Upper lobe of right lung (tissue), 1 donor: Measurements from ENCODE around the gene MANBA. TPM values are rescaled to one million over a fixed set of nuclear protein-coding genes. Genes with fewer than 3 reads are reported as not detected.
"Not testable (repeated sequence)": the region's sequence is repeated elsewhere in the genome, so short reads cannot be mapped to it uniquely, and the experiment has no call there.

Experiments used
- ATAC-seq: fragments of 200-7000 bp; cut with Tn5 transposase; one replicate; pipeline ENCODE4 v1.9.1; 2020; ENCODE audit warnings: mild to moderate bottlenecking, moderate library complexity
- DNase-seq: peaks from one replicate; pipeline ENCODE4 v3.0.0-alpha.2; 2020
- H3K27ac ChIP-seq: fragments of 200-600 bp; one replicate; pipeline ENCODE4 v1.8.0; 2022
- H3K27me3 ChIP-seq: fragments of 200-600 bp; one replicate; pipeline ENCODE4 v1.8.0; 2022; ENCODE audit warnings: mild to moderate bottlenecking
- H3K36me3 ChIP-seq: fragments of 200-600 bp; one replicate; pipeline ENCODE4 v1.8.0; 2022
- H3K4me1 ChIP-seq: fragments of 200-600 bp; one replicate; pipeline ENCODE4 v1.8.0; 2022
- H3K4me3 ChIP-seq: fragments of 200-600 bp; one replicate; pipeline ENCODE4 v1.8.0; 2022; ENCODE audit warnings: mild to moderate bottlenecking
- H3K9me3 ChIP-seq: fragments of 200-600 bp; one replicate; pipeline ENCODE4 v1.8.0; 2022
- intact Hi-C: fragments of 100-400 bp; cut with DNase I; formaldehyde crosslinking; loops from one replicate; pipeline ENCODE4 v1.11.0; 2022
- total RNA-seq: library from RNA; stranded (reverse); fragmentation: NEBNext Ultra II Directional; extraction: Animal tissue kit (Norgen Biotek cat#: 25700); gene quantifications from one replicate; pipeline ENCODE4 v1.2.1, GENCODE V29; 2021
- TF ChIP-seq, protein P1 (sequence below): fragments of 200-600 bp; IDR thresholded peaks from one replicate; pipeline ENCODE4 v1.8.0; 2022; ENCODE audit warnings: antibody characterized with exemption
- donor health status: DM: no; HTN: yes; CAD: no; lungs with severe emphysema.

The MANBA gene
- total RNA-seq, 1 donor from 2014 or later, result 56.0 TPM

DNA sequence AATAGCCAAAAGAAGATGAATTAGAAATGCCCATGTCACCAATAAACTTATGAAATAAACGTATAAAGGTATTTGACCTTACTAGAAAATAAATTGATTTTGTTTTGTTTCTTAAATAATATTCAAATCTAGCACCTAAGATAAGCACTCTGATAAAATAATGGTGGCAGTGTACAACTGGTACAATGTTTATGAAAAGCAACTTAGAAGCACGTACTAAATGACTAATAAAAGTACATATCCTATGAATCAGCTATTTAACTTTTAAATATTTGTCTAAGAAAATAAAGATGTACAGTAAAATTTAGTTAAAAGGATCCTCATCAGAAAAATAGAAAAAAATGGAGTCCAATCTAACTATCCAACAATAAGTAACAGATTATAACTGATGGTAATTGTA is 6.7 kb downstream of the MANBA start:
- no peaks in the 10 kb centered on the region for H3K9me3 ChIP-seq
- intact Hi-C loops, result no loop called here
- ATAC-seq (no peak), DNase-seq (no peak)
- no peak overlapping the region for H3K4me3 ChIP-seq
- H3K36me3 ChIP-seq, result no peaks in the 10 kb centered on the region
- H3K4me1 ChIP-seq, result peaks cover 28% of the 10 kb centered on the region
- TF ChIP-seq, protein P1, sequence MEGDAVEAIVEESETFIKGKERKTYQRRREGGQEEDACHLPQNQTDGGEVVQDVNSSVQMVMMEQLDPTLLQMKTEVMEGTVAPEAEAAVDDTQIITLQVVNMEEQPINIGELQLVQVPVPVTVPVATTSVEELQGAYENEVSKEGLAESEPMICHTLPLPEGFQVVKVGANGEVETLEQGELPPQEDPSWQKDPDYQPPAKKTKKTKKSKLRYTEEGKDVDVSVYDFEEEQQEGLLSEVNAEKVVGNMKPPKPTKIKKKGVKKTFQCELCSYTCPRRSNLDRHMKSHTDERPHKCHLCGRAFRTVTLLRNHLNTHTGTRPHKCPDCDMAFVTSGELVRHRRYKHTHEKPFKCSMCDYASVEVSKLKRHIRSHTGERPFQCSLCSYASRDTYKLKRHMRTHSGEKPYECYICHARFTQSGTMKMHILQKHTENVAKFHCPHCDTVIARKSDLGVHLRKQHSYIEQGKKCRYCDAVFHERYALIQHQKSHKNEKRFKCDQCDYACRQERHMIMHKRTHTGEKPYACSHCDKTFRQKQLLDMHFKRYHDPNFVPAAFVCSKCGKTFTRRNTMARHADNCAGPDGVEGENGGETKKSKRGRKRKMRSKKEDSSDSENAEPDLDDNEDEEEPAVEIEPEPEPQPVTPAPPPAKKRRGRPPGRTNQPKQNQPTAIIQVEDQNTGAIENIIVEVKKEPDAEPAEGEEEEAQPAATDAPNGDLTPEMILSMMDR, result no peak
- no peaks in the 10 kb centered on the region for H3K27me3 ChIP-seq
- no peak overlapping the region for H3K27ac ChIP-seq

DNA sequence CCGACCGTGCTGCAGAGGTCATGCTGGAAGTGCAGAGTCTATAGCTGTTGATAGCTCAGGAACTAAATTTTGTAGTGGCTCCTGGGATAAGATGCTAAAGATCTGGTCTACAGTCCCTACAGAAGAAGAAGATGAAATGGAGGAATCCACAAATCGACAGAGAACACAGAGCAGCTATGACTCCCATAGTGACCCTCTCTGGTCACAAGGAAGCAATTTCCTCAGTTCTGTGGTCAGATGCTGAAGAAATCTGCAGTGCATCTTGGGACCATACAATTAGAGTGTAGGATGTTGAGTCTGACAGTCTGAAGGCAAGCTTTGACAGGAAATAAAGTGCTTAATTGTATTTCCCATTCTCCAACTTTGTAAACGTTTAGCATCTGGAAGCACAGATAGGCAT is 8.8 kb downstream of the MANBA start:
- no peaks in the 10 kb centered on the region for H3K27me3 ChIP-seq
- DNase-seq (no peak), ATAC-seq (peak; percentile 85)
- no peaks in the 10 kb centered on the region for H3K36me3 ChIP-seq
- H3K9me3 ChIP-seq, result no peaks in the 10 kb centered on the region
- intact Hi-C loops, result no loop called here
- no peak overlapping the region for H3K4me3 ChIP-seq
- H3K4me1 ChIP-seq, result peaks cover 10% of the 10 kb centered on the region
- TF ChIP-seq, protein P1, result no peak
- H3K27ac ChIP-seq, result no peak overlapping the region

DNA sequence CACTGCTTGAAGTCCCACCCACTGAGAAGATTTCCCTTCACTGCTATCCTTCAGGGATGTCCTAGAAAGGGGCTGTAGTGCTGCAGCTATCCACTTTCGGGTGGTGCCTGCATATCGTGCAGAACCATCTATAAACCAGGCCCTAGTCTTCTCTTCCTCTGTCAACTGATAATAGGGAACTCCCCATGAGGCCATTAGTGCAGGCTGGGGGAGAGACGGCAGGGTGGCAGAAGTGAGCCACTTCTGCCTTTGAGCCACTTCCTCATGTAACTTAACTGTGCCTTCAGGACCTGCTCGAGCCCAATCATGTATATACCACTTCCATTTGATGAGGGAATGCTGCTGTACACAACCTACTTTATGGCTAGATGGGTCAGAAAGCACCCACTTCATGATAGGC is 17.4 kb downstream of the MANBA start:
- H3K27ac ChIP-seq, H3K27me3 ChIP-seq, H3K4me1 ChIP-seq, H3K36me3 ChIP-seq, H3K9me3 ChIP-seq, intact Hi-C loops, H3K4me3 ChIP-seq, DNase-seq: not testable (repeated sequence)
- ATAC-seq, result peak; percentile 89
- TF ChIP-seq, protein P1, result peak; percentile 10

DNA sequence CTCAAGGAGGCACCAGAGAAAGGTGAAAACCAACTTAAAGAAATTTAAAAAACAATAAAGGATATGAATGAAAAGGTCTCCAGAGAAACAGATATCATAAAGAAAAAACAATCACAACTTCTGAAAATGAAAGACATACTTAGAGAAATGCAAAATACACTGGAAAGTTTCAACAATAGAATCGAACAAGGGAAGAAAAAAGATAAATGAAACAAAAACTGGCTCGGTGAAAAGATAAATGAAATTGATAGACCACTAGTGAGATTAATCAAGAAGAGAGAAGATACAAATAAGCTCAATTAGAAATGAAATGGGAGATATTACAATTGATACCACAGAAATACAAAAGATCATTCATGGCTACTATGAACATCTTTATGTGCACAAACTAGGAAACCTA is 22.0 kb downstream of the MANBA start:
- ATAC-seq, H3K4me3 ChIP-seq, H3K27ac ChIP-seq, H3K27me3 ChIP-seq, H3K36me3 ChIP-seq, DNase-seq, H3K9me3 ChIP-seq, intact Hi-C loops: not testable (repeated sequence)
- H3K4me1 ChIP-seq, result peaks cover 18% of the 10 kb centered on the region

DNA sequence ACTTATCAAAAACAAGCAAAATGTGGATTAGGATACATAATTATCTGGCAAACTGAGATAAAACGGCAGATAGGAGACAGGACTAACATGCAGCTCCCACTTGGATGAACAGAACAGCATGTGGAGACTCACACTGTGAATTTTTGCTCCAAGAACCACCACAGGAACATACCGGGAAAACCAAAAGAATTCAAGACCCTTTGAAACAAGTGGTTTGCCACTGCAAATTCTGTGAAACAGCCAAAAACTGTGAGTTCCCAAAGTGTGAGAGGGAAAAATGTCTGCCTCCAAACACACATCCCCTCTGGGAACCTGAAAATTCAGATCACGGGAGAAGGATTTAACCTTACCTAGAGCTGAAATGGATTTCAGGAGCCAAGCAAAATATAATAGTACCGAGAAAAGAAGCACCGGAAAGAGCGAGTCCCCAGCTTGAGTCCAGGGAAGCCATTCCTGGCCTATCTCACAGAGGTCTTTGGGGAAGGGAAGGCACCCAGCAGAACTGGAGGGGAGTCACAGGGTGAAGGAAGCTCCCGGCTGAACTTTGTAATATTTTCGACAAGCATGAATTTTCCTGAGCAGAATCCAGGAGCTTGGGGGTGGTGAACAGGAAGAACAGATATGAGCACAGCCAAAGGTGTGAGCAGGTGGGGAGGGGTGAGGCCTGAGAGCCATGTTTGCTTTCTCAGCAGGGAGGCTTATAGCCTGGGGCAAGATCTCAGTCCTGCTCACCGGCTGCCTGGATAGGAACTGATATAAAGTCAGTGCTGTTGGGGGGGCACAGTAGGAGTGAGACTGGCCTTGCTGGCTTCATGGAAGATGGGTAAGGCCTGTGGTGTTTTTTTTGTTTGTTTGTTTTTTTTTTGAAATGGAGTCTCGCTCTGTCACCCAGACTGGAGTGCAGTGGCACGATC is 23.9 kb downstream of the MANBA start:
- ATAC-seq, result no peak
- Histone ChIP-seq H3K4me3 (no peak overlapping the region), H3K36me3 (no peaks in the 10 kb centered on the region), H3K4me1 (peaks cover 18% of the 10 kb centered on the region), H3K27ac (no peak overlapping the region), H3K27me3 (no peaks in the 10 kb centered on the region), H3K9me3 (no peaks in the 10 kb centered on the region)
- TF ChIP-seq, protein P1, result no peak
- DNase-seq, result no peak
- intact Hi-C loops, result no loop called here

DNA sequence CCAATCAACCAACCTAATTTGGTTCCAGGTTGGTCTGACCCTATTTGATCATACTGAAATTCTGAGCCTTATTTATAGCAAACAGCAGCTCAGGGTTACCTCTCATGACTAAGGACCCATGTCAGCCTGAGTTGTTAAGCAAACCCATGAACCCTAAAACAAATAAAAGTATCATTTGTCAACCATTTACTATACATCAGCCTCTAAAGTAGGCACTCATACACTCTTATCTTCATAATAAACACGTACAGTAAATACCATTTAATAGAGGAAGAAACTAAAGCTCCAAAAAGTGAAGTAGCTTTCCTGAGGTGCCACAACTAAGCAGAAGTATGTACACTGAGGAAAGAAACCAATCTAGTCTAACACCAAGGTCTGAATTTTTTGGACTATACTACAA is 25.2 kb downstream of the MANBA start:
- Histone ChIP-seq H3K9me3 (no peaks in the 10 kb centered on the region), H3K4me3 (no peak overlapping the region), H3K27ac (no peak overlapping the region), H3K4me1 (peaks cover 18% of the 10 kb centered on the region), H3K36me3 (no peaks in the 10 kb centered on the region), H3K27me3 (no peaks in the 10 kb centered on the region)
- TF ChIP-seq, protein P1, result no peak
- no peak for DNase-seq
- intact Hi-C loops, result no loop called here
- peak; percentile 37 for ATAC-seq
